GM21381 (cell line): ENCODE measurements around the gene GREB1L.
"Not testable (repeated sequence)": the region's sequence is repeated elsewhere in the genome, so short reads cannot be mapped to it uniquely, and the experiment has no call there.

Experiments used
- ATAC-seq: cut with Tn5 transposase; IDR thresholded peaks from one replicate; pipeline ENCODE4 v1.9.1; 2021; ENCODE audit warnings: mild to moderate bottlenecking, moderate library complexity; ENCODE audit not compliant: unreplicated experiment

GREB1L gene

GRCh38 chr18:21303895-21304294, 61.9 kb downstream of the GREB1L start:
- ATAC-seq = no peak

DNA sequence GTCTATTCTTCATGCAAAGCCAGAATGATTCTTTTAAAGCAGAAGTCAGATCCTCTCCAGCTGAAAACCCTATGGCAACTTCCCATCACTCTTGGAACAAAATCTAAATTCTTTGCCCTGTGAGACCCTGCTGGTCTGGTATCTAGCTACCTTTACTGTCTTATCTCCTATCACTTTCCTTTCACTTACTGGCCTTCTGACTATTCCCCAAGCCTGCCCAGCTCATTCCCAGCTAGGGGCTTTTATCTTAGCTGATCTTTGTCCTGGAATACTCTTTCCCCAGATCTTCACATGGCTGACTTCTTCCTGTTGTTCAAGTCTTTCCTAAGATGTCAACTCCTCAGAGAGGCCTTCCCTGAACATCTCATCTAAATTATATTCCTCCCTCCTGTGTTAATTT, 63.6 kb downstream of the GREB1L start:
- ATAC-seq = no peak

- no peak for ATAC-seq
Measured at GRCh38 chr18:21306368-21306767, 64.3 kb downstream of the GREB1L start.

DNA sequence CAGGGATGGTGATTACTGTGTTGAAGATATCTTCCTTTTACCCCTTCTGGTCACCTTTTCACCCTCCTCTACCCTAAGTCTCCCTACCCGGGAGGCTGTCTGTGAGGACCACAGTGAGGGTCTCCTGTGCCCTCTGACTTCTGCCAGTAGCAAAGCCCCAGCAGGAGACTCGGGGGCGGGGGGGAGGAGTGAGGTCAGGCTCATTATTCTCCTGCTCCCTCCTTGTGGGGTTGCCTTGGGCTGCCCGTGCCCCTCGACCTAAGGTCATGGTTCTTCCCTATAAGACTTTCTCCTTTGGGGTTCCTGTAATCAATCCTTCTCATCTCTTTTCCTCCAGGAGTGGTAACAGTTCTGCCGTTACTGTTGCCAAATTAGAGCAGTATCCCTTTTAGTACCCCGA, 65.5 kb downstream of the GREB1L start:
- no peak for ATAC-seq

- no peak for ATAC-seq
Measured at GRCh38 chr18:21309248-21309647, 67.2 kb downstream of the GREB1L start.

DNA sequence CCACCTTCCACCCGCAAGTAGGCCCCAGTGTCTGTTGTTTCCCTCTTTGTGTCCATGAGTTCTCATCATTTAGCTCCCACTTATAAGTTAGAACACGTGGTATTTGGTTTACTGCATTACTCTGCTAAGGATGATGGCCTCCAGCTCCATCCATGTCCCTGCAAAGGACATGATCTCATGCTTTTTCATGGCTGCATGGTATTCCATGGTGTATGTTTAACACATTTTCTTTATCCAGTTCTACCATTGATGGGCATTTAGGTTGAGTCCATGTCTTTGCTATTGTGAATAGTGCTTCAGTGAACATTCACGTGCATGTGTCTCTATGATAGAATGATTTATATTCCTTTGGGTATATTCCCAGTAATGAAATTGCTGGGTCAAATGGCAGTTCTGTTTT, 69.9 kb downstream of the GREB1L start:
- ATAC-seq = not testable (repeated sequence)

- ATAC-seq = no peak
Measured at GRCh38 chr18:21313576-21313975, 71.5 kb downstream of the GREB1L start.

- ATAC-seq = no peak
Measured at GRCh38 chr18:21314724-21315123, 72.7 kb downstream of the GREB1L start.

- ATAC-seq = not testable (repeated sequence)
Measured at GRCh38 chr18:21315126-21315525, 73.1 kb downstream of the GREB1L start.

- ATAC-seq = no peak
Measured at GRCh38 chr18:21315741-21316197, 73.7 kb downstream of the GREB1L start.

DNA sequence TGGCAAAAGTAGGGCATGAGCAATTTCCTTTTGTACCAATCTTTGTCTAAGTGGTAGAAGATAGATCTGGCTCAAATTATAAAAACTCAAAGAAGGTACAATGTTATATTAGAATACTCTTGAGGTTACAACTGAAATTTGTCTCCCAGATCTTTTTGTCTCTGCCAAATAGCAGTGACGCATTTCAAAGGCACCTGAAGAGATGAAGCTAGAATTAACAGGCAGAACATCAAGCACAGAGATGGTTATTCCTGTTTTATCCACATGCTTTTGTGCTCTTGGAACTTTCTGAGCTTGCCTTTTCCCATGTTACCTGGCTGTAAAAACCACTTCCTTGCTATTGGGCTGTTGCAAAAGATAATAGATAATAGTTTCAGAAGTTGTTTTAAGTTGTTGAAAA, 74.3 kb downstream of the GREB1L start:
- ATAC-seq = no peak

DNA sequence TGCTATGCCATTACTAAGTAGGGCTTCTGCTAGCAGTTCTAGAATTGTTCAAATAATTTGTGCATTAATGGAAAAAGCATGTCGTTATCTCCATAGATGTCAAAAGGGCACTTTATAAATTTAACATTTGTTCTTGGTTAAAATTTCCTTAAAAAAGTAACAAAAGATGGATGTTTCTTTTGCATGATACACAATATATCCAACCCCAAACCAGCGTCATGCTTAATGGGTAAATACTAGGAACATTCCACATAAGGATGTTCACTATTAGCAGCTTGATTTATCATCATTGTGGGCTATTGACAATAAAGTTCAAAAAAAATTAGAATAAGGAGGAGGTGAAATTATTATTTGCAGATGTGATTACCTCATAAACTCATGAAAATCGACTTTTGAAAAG, 79.7 kb downstream of the GREB1L start:
- no peak for ATAC-seq

GRCh38 chr18:21327101-21327500, 85.1 kb downstream of the GREB1L start:
- no peak for ATAC-seq

GRCh38 chr18:21330122-21330701, 88.2 kb downstream of the GREB1L start:
- no peak for ATAC-seq

DNA sequence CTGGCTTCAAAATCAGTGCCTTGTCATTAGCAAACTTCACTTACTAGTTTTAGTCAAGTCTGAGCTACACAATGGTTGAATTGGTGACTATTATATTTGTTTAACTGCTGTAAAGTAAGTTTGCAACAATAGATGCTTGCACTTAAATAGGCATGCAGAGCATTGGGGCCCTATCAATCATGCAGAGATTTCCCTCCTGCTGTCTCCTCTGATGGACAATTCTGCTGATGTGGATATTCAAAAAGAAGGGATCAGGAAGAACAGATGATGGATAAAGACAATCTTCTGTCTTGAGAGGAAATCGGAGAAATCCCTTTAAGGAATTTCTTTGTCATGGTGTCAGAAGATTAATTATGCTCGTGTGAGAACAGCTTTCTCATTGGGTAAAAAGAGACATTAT, 89.0 kb downstream of the GREB1L start:
- ATAC-seq = no peak

GRCh38 chr18:21335927-21336488, 94.0 kb downstream of the GREB1L start:
- no peak for ATAC-seq

GRCh38 chr18:21336846-21337245, 94.8 kb downstream of the GREB1L start:
- ATAC-seq = no peak

- ATAC-seq = no peak
Measured at GRCh38 chr18:21341141-21341540, 99.1 kb downstream of the GREB1L start.

DNA sequence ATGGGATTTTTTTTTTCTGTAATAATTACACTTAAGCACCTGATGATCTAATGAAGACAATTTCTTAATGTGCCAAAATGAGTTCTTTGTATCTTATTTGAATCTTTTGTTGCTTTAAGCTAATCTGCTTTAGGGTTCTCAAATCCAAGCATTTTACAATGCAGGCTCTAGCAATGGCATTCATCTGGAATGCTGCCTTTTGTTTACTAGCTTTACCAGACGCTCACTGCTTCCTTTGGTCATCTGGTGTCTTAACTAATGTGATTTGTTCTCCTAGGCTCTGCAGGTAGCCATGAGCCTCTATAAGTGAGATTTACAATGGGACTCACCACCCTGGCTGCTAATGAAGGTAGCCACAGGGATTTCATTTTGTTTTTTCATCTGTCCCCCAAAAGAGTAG, 100.3 kb downstream of the GREB1L start:
- no peak for ATAC-seq

DNA sequence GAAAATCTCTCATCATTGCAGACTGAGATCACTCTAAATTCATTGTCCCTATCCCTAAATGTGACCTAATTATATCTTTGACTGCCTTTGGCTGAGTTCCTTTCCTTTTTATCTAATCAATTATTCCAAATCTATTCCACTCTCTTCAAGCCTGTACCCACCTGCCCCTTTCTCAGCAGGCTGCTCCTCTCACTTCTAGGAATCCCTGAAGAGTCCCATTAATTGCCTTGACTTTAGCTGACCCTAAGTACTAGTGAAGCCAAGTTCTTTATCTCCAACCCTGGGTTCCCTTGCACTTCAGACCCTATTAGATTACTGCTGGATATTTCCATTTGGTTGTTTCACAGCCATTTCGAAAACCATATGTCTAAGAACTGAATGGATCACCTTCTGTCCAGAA, 102.8 kb downstream of the GREB1L start:
- no peak for ATAC-seq

DNA sequence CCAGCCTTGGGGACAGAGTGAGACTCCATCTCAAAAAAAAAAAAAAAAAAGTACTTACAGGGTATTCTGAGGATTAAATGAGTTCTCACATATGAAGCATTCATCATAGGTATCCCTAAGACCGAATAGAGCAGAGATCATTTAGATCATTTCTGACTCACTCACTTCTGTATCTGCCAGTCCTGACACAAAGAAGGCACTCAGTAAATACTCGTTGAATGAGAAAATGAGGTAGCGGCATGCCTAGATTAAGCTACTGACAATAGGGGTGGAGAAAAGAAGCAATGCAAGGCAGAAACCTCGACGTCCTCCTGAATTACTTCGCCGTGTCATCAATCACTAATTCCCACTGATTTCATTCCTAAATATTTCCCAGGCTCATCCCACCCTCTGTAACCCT, 103.8 kb downstream of the GREB1L start:
- ATAC-seq = no peak

DNA sequence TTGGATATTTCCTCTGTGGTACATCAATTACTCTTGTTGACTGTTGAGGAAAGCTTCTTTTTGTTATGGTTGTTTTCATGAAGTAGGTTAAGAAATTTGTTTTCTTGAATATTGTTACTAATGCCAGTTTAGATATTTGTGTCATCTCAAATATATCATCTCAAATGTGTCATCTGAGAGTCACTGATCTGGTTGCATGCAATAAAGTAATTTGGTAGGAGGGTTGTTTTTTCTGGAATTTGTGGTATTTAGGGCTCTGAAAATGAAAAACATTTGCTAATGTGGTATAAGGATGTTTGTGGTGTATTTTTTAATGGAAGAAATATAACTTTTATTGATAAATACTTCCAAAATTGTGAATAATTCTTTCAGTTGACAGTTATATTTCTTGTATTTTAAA, 117.7 kb downstream of the GREB1L start:
- no peak for ATAC-seq

GRCh38 chr18:21361307-21361880, 119.4 kb downstream of the GREB1L start:
- no peak for ATAC-seq
